GM12878 (cell line): Measurements from ENCODE around the gene CILP.

ENCODE experiments used
- CREB1 ChIP-seq: IDR thresholded peaks from 2 replicates; pipeline ENCODE4 v1.6.1; 2012; ENCODE audit warnings: low read depth, mild to moderate bottlenecking, inconsistent platforms
- CTCF ChIP-seq, 3 experiments: IDR thresholded peaks in 2 of 3; conservative IDR thresholded peaks in 1 of 3; 2 replicates each; pipeline ENCODE4 v1.5.1; 2011; ENCODE audit warnings: low read depth in 3 of 3, low read length in 3 of 3, mild to moderate bottlenecking in 3 of 3, control low read depth in 2 of 3, moderate library complexity in 2 of 3, inconsistent platforms in 1 of 3, mixed read lengths in 1 of 3; ENCODE audit not compliant: control insufficient read depth in 2 of 3, insufficient read depth in 1 of 3; ENCODE audit errors: extremely low read depth in 1 of 3
- POLR2A ChIP-seq: IDR thresholded peaks from 2 replicates; pipeline ENCODE4 v1.6.1; 2011; ENCODE audit warnings: low read depth, mild to moderate bottlenecking, low read length
- POLR2AphosphoS2 ChIP-seq: IDR thresholded peaks from 2 replicates; pipeline ENCODE4 v1.6.1; 2011; ENCODE audit warnings: low read depth, mild to moderate bottlenecking, low read length, improper control_type of control experiment, moderate library complexity
- POLR2AphosphoS5 ChIP-seq: IDR thresholded peaks from 2 replicates; pipeline ENCODE4 v1.6.1; 2011; ENCODE audit warnings: mild to moderate bottlenecking, low read length, inconsistent platforms
- PRDM15 ChIP-seq: fragments of 450-650 bp; formaldehyde crosslinking; IDR thresholded peaks from 2 replicates; pipeline ENCODE4 v1.4.0; 2020; ENCODE audit warnings: mild to moderate bottlenecking, moderate library complexity
- SP1 ChIP-seq: IDR thresholded peaks from one replicate; pipeline ENCODE4 v1.6.1; 2011; ENCODE audit warnings: low read depth, low read length

- TF ChIP-seq POLR2A, result no peak
- TF ChIP-seq POLR2AphosphoS2, result no peak
- TF ChIP-seq CTCF (IDR thresholded peaks at IDR 0.05 in 2 of 3, conservative IDR thresholded peaks at IDR 0.05 in 1 of 3; ENCODE audit: control insufficient read depth in 2 of 3, extremely low read depth in 1 of 3, insufficient read depth in 1 of 3, low read depth in 3 of 3, low read length in 3 of 3), result no peak
- no peak for TF ChIP-seq PRDM15
- no peak for TF ChIP-seq SP1
- no peak for TF ChIP-seq CREB1
- no peak for TF ChIP-seq POLR2AphosphoS5
These were observed 27.5 kb downstream of the CILP start for GRCh38 chr15:65183865-65184159.
